Right lobe of liver (tissue), 4 donors: ENCODE measurements around the gene AGFG1.

Experiments
- POLR2A ChIP-seq: fragments of 450-650 bp; IDR thresholded peaks from one replicate; pipeline ENCODE4 v1.6.1; 2017; ENCODE audit warnings: antibody characterized with exemption, mild to moderate bottlenecking
- TF ChIP-seq, protein P1 (sequence below), 4 donors: fragments of 200-600 bp in 3 of 4; fragments of 450-650 bp in 1 of 4; IDR thresholded peaks; one replicate each; pipeline versions ENCODE4 v1.5.1 to v1.8.0; 2016 to 2022; ENCODE audit warnings: antibody characterized with exemption in 4 of 4, mild to moderate bottlenecking in 2 of 4
- donor health status: DM: no; HTN: no; CAD: no.
- donor health status: DM: no; HTN: no; CAD: no.
- donor health status: DM: no; HTN: yes; CAD: no.

DNA sequence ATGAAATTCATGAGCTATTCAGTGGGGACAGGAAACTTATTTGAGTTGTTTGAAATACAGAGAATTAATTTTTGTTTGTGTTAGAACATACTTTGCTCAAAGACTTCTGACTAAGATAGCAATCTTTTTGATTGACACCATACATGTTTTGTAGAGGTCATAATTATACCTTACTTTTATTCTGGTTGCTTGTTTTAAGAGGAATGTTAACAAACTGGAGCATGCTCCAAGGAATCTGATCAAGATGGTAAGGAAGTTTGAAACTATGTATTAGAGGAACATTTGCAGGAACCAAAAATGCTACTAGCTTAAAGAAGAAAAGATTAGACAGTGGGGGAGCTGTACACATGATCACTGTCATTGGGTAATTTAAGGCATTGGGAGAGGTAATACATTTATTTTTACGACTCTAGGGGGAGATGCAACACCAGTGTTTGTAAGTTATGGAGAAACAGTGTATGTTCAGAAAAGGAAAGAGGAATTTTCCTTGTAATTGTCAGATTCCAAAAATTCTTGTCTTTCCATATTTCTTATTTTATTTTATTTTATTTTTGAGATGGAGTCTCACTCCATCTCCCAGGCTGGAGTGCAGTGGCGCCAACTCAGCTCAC lies 8.0 kb downstream of the AGFG1 start:
- TF ChIP-seq, protein P1, sequence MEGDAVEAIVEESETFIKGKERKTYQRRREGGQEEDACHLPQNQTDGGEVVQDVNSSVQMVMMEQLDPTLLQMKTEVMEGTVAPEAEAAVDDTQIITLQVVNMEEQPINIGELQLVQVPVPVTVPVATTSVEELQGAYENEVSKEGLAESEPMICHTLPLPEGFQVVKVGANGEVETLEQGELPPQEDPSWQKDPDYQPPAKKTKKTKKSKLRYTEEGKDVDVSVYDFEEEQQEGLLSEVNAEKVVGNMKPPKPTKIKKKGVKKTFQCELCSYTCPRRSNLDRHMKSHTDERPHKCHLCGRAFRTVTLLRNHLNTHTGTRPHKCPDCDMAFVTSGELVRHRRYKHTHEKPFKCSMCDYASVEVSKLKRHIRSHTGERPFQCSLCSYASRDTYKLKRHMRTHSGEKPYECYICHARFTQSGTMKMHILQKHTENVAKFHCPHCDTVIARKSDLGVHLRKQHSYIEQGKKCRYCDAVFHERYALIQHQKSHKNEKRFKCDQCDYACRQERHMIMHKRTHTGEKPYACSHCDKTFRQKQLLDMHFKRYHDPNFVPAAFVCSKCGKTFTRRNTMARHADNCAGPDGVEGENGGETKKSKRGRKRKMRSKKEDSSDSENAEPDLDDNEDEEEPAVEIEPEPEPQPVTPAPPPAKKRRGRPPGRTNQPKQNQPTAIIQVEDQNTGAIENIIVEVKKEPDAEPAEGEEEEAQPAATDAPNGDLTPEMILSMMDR (IDR thresholded peaks at IDR 0.05) = peak; percentile 36 to 53 (median 43)
- TF ChIP-seq POLR2A = no peak
